Activated CD4-positive, CD25-positive, alpha-beta regulatory T cell treated with anti-CD3 and anti-CD28 coated beads, Interleukin-2, amount 50 U/mL, for 16 hours (primary cell): Measurements from ENCODE around the gene RBM26.
"Not testable (repeated sequence)": the region's sequence is repeated elsewhere in the genome, so short reads cannot be mapped to it uniquely, and the experiment has no call there.

Experiments
- DNase-seq: peaks from one replicate; pipeline ENCODE4 v3.0.0-alpha.2; 2020; ENCODE audit warnings: low read depth, low spot score

Gene RBM26

GRCh38 chr13:79385694-79386093, 20.4 kb downstream of the RBM26 start:
- no peak for DNase-seq

- no peak for DNase-seq
Measured at GRCh38 chr13:79384022-79384610, 21.9 kb downstream of the RBM26 start.

GRCh38 chr13:79382545-79383275, 23.3 kb downstream of the RBM26 start:
- no peak for DNase-seq

GRCh38 chr13:79380997-79381396, 25.1 kb downstream of the RBM26 start:
- no peak for DNase-seq

GRCh38 chr13:79379274-79379673, 26.8 kb downstream of the RBM26 start:
- DNase-seq, result no peak

- no peak for DNase-seq
Measured at GRCh38 chr13:79376843-79377242, 29.2 kb downstream of the RBM26 start.

GRCh38 chr13:79374578-79374977, 31.5 kb downstream of the RBM26 start:
- DNase-seq, result no peak

- no peak for DNase-seq
Measured at GRCh38 chr13:79373916-79374315, 32.1 kb downstream of the RBM26 start.

GRCh38 chr13:79369226-79369625, 36.8 kb downstream of the RBM26 start:
- DNase-seq, result no peak

- DNase-seq, result no peak
Measured at GRCh38 chr13:79365981-79366380, 40.1 kb downstream of the RBM26 start.

GRCh38 chr13:79361299-79361698, 44.8 kb downstream of the RBM26 start:
- DNase-seq, result no peak

GRCh38 chr13:79360095-79360494, 46.0 kb downstream of the RBM26 start:
- no peak for DNase-seq

- no peak for DNase-seq
Measured at GRCh38 chr13:79359064-79359463, 47.0 kb downstream of the RBM26 start.

GRCh38 chr13:79354285-79354684, 51.8 kb downstream of the RBM26 start:
- DNase-seq, result no peak

- no peak for DNase-seq
Measured at GRCh38 chr13:79353693-79354092, 52.4 kb downstream of the RBM26 start.

GRCh38 chr13:79352107-79352506, 53.9 kb downstream of the RBM26 start:
- DNase-seq, result no peak

- DNase-seq, result not testable (repeated sequence)
Measured at GRCh38 chr13:79349608-79350007, 56.4 kb downstream of the RBM26 start.

GRCh38 chr13:79349011-79349410, 57.0 kb downstream of the RBM26 start:
- no peak for DNase-seq

GRCh38 chr13:79346300-79346914, 59.6 kb downstream of the RBM26 start:
- DNase-seq, result no peak

GRCh38 chr13:79341202-79341601, 64.9 kb downstream of the RBM26 start:
- DNase-seq, result no peak

GRCh38 chr13:79340490-79340889, 65.6 kb downstream of the RBM26 start:
- DNase-seq, result no peak

- no peak for DNase-seq
Measured at GRCh38 chr13:79338343-79338742, 67.7 kb downstream of the RBM26 start.

- DNase-seq, result no peak
Measured at GRCh38 chr13:79336966-79337365, 69.1 kb downstream of the RBM26 start.
